Choroid plexus epithelial cell (primary cell): ENCODE measurements around the gene MBTD1.
A peak's percentile ranks its signal among the peaks of the same experiment; 100 is the strongest.

ENCODE experiments used
- DNase-seq: peaks from one replicate; pipeline ENCODE4 v3.0.0-alpha.2; 2010; ENCODE audit warnings: low read depth
- H3K4me3 ChIP-seq: 2 replicates; pipeline ENCODE4 v1.5.1; 2011; ENCODE audit warnings: low read depth, mild to moderate bottlenecking, control low read depth, low read length, moderate library complexity
- CTCF ChIP-seq: conservative IDR thresholded peaks from 2 replicates; pipeline ENCODE4 v1.5.1; 2011; ENCODE audit warnings: low read depth, mild to moderate bottlenecking, control low read depth, inconsistent platforms, low read length, moderate library complexity

The MBTD1 gene

GRCh38 chr17:51261024-51261963 lies 1.4 kb upstream of the MBTD1 start:
- H3K4me3 ChIP-seq: peak overlapping the region; percentile 74
- TF ChIP-seq CTCF: no peak
- DNase-seq: peak; percentile 35

GRCh38 chr17:51260237-51261023 lies 581 bp upstream of the MBTD1 start, which contains the start of gene UTP18:
TSS of gene UTP18 (plus strand) at chr17:51260546. CDS start at chr17:51260585, 39 bp downstream.
- H3K4me3 ChIP-seq: peak within 1 kb of the TSS; percentile 74
- DNase-seq: peak; percentile 99
- no peak for TF ChIP-seq CTCF

- peak overlapping the region; percentile 74 for H3K4me3 ChIP-seq
- TF ChIP-seq CTCF: no peak
- peak; percentile 49 for DNase-seq
Measured at GRCh38 chr17:51258756-51259563, 889 bp downstream of the MBTD1 start.

- H3K4me3 ChIP-seq: no peak overlapping the region
- DNase-seq: no peak
- TF ChIP-seq CTCF: no peak
Measured at GRCh38 chr17:51257150-51258081, 2.4 kb downstream of the MBTD1 start.

- DNase-seq: no peak
- no peak overlapping the region for H3K4me3 ChIP-seq
- TF ChIP-seq CTCF: no peak
Measured at GRCh38 chr17:51256101-51256500, 3.7 kb downstream of the MBTD1 start.
